Transverse colon (tissue), 4 donors: ENCODE data around the gene GALNT1.

Source experiments
- EP300 ChIP-seq: sonication (generic); formaldehyde crosslinking; IDR thresholded peaks from one replicate; pipeline ENCODE4 v1.6.1; 2017; ENCODE audit warnings: antibody characterized with exemption, low read depth
- POLR2A ChIP-seq: fragments of 450-650 bp; IDR thresholded peaks from one replicate; pipeline ENCODE4 v1.6.1; 2016; ENCODE audit warnings: antibody characterized with exemption, mild to moderate bottlenecking, moderate library complexity
- POLR2AphosphoS5 ChIP-seq, 3 donors: sonication (generic); formaldehyde crosslinking; IDR thresholded peaks; one replicate each; pipeline ENCODE4 v1.6.1; 2016; ENCODE audit warnings: antibody characterized with exemption in 3 of 3
- TF ChIP-seq, protein P1 (sequence below), 5 experiments: fragments of 200-600 bp in 3 of 5; fragments of 450-650 bp in 2 of 5; sonication (generic) in 3 of 5; IDR thresholded peaks; 1 replicate in 2 of 5; 2 replicates in 3 of 5; pipeline ENCODE4 v1.5.1; 2016 to 2017; ENCODE audit warnings: antibody characterized with exemption in 5 of 5, inconsistent platforms in 3 of 5, mild to moderate bottlenecking in 2 of 5, moderate library complexity in 1 of 5

DNA sequence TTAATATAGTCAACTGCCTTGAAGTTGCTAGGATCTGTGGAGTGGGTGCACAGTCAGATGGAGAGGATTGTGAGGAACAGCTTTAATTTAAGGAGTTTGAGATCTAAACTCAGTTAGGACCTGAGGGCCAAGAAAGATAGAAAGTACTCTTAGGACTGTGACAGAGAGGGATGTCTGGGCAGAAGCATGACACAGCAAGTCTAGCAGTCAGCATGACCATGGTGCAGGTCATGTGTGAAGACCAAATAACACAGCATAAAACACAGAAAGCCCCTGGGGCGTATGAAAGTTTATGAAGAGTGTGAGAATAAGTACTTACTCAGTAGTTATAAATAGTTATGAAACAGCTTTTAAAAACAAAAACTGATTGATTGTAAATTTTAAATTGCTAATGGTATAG, 107.2 kb downstream of the GALNT1 start:
- TF ChIP-seq POLR2AphosphoS5 (IDR thresholded peaks at IDR 0.05) (no peak), POLR2A (no peak), EP300 (no peak)
- TF ChIP-seq, protein P1, sequence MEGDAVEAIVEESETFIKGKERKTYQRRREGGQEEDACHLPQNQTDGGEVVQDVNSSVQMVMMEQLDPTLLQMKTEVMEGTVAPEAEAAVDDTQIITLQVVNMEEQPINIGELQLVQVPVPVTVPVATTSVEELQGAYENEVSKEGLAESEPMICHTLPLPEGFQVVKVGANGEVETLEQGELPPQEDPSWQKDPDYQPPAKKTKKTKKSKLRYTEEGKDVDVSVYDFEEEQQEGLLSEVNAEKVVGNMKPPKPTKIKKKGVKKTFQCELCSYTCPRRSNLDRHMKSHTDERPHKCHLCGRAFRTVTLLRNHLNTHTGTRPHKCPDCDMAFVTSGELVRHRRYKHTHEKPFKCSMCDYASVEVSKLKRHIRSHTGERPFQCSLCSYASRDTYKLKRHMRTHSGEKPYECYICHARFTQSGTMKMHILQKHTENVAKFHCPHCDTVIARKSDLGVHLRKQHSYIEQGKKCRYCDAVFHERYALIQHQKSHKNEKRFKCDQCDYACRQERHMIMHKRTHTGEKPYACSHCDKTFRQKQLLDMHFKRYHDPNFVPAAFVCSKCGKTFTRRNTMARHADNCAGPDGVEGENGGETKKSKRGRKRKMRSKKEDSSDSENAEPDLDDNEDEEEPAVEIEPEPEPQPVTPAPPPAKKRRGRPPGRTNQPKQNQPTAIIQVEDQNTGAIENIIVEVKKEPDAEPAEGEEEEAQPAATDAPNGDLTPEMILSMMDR (IDR thresholded peaks at IDR 0.05): no peak
